B cell (primary cell): ENCODE results near the gene CHCHD3.

ENCODE experiments used
- EZH2 ChIP-seq: IDR thresholded peaks from 2 replicates; pipeline ENCODE4 v1.6.1; 2012; ENCODE audit warnings: borderline replicate concordance, low read depth, mild to moderate bottlenecking, moderate library complexity, low read length; ENCODE audit not compliant: insufficient read depth, poor library complexity, severe bottlenecking
- TF ChIP-seq, protein P1 (sequence below): fragments of 200-600 bp; IDR thresholded peaks from one replicate; pipeline ENCODE4 v1.8.0; 2022; ENCODE audit warnings: antibody characterized with exemption, mild to moderate bottlenecking

DNA sequence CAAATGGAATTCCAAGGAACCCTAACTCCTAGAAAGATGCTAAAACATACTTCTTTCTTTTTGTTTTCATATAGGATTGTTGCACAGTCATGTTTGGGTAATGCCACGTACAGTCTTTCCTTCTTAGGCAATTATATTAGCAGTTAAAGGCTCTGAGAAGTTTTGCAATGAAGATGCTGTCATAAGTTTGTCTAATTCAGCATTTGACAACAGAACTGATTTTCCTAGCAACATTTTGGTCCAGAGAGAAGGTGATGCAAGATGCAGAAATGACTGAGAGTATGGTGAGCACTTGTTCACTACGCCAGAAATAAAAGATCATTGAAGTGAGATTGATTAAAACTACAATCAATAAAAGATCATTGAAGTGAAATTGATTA, 321.7 kb downstream of the CHCHD3 start:
- TF ChIP-seq, protein P1, sequence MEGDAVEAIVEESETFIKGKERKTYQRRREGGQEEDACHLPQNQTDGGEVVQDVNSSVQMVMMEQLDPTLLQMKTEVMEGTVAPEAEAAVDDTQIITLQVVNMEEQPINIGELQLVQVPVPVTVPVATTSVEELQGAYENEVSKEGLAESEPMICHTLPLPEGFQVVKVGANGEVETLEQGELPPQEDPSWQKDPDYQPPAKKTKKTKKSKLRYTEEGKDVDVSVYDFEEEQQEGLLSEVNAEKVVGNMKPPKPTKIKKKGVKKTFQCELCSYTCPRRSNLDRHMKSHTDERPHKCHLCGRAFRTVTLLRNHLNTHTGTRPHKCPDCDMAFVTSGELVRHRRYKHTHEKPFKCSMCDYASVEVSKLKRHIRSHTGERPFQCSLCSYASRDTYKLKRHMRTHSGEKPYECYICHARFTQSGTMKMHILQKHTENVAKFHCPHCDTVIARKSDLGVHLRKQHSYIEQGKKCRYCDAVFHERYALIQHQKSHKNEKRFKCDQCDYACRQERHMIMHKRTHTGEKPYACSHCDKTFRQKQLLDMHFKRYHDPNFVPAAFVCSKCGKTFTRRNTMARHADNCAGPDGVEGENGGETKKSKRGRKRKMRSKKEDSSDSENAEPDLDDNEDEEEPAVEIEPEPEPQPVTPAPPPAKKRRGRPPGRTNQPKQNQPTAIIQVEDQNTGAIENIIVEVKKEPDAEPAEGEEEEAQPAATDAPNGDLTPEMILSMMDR = no peak
- no peak for TF ChIP-seq EZH2
